Measurements from ENCODE around the gene ZG16B.

The ZG16B gene

DNA sequence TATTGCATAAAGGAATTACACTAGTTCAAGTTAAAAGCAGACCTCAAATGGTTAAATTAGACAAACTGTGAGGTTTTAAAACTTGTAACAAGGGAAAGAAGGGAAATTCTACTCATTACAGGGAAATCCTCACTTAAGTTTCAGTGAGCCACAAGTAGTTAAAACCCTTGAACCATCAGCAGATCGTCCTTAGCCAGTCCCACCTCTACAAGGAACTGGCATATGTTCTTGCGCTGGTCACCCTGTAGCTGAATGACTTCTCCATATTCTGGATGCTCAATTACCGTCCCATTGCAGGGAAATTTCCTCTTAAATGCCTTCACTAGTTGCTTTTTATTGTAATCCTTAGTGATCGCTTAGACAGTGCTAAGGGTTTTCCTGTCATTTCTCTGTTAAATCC lies 7.6 kb upstream of the ZG16B start:
- no peak overlapping the region for H3K4me3 ChIP-seq (ENCODE audit: low read depth, low read length)

- no peak overlapping the region for H3K4me3 ChIP-seq (ENCODE audit: low read depth, low read length)
Observed at GRCh38 chr16:2824626-2825025, 5.5 kb upstream of the ZG16B start.

DNA sequence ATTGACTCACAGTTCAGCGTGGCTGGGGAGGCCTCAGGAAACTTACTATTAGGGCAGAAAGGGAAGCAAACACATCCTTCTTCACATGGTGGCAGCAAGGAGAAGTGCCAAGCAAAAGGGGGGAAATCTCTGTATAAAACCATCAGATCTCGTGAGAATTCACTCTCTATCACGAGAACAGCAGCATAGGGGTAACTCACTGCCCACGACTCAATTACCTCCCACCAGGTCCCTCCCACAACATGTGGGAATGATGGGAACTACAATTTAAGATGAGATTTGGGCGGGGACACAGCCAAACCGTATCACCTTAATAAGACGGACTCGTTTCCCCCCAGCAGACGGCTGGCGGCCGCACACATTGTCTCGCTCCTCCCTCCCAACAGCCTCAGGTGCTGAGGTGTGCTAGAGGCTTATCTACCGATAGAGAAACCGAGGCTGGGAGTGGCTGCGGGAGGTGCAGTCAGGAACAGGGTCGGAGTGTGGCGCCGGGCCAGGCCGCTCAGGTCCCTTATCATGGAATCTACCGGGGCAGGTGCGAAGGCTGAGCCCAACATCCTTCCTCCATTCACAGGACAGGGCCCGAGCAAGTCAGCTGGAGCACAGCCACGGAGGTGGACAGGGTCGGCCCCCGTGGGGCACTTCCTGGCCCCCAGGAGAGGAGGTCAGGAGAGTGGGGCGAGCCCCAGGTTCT lies 4.9 kb upstream of the ZG16B start:
- H3K4me3 ChIP-seq (ENCODE audit: low read depth, low read length), result no peak overlapping the region

- no peak overlapping the region for H3K4me3 ChIP-seq (ENCODE audit: low read depth, low read length)
Observed at GRCh38 chr16:2825906-2826305, 4.2 kb upstream of the ZG16B start.

DNA sequence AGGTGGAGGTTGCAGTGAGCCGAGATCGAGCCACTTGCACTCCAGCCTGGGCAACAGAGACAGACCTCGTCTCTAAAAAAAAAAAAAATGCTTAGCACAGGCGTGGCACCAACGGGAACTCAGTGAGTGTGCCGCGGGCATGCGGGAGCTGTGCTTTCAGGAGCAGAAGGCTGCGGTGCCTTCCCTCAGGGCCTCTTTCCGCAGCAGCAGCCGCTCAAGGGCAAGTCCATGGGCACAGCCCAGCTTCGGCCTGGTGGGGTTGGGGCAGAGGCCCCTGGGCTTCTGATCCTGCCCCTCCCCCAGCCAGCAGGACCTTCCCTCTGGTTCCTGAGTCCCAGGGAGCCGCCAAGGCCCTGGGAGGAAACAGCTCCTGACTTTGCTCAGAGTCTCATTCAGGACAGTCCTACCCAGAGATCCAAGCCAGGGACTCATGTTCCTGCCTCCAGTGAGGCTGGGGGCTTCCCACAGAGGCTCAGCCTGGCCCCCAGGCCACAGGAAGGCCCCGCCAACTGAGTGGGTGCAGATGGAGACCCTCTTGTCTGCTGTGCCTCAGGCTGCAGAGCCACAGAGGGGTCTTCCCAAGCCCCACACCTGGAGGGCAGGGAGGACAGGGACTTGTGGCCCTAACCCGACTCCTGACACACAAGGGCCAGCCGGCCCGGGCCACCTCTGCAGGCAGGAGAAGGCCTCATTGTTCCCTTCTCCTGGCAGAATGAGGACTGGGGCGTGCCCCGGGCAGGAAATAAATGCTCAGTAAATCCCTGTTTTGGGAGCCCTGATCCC lies 3.3 kb upstream of the ZG16B start:
- no peak overlapping the region for H3K4me3 ChIP-seq (ENCODE audit: low read depth, low read length)

DNA sequence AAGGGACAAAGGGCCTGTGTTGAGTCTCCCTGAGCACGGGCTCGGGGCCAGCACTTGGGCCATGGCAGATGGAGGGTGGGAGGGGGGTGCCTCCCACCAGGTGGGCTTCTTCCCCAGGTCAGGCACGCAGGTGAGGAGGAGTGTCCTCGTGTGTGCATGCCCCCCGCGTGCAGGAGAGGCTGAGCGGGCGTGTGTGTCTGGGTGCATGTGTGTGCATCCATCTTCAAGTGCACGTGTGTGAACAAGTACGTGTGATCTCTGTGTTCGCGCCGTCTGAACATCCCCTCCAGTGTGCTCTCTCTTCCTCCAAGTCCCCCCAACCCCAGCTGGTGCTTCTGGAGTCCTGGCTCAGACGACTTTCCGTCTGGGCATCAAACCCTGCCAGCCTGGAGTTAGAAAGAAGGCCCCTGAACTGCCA lies 2.7 kb upstream of the ZG16B start:
- H3K4me3 ChIP-seq (ENCODE audit: low read depth, low read length), result no peak overlapping the region

DNA sequence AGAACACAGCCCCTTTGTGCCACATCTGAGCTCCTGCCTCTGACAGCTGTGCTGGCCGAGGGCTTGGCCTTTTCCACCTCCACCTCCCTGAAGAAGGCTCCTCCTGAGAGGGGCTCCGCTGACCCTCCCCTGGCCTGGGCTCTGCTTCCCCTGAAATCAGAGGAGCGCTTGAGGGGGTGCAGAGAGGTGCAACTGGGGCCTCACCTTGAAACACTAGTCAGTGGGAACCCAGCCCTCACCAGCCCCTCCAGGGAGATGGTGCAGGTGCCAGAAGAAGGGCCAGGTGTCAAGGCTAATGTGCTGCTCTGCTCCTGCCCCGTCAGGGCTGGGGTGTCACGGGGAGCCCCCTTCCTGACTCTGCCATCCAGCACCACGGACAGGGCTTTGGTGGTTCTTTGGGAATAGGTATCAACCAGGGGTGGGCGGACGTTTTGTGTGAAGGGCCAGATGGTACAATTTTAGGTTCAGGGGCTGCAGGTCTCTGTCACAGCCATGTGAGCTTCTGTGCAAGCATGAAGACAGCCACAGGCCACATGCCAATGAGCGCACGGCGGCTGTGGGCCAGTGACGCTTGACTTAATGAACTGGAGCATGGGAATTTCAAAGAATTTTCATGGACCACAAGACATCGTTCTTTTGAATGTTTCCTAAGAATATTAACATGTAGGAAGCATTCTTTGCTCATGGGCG lies 2.1 kb upstream of the ZG16B start:
- H3K4me3 ChIP-seq (ENCODE audit: low read depth, low read length), result no peak overlapping the region

- no peak overlapping the region for H3K4me3 ChIP-seq (ENCODE audit: low read depth, low read length)
Observed at GRCh38 chr16:2828521-2828840, 1.6 kb upstream of the ZG16B start.

- H3K4me3 ChIP-seq (ENCODE audit: low read depth, low read length), result no peak overlapping the region
Observed at GRCh38 chr16:2828876-2829430, 1.1 kb upstream of the ZG16B start.

GRCh38 chr16:2830355-2830695 lies 222 bp downstream of the ZG16B start:
- H3K4me3 ChIP-seq (ENCODE audit: low read depth, low read length), result no peak overlapping the region

GRCh38 chr16:2831203-2831602 lies 1.1 kb downstream of the ZG16B start:
- no peak overlapping the region for H3K4me3 ChIP-seq (ENCODE audit: low read depth, low read length)

DNA sequence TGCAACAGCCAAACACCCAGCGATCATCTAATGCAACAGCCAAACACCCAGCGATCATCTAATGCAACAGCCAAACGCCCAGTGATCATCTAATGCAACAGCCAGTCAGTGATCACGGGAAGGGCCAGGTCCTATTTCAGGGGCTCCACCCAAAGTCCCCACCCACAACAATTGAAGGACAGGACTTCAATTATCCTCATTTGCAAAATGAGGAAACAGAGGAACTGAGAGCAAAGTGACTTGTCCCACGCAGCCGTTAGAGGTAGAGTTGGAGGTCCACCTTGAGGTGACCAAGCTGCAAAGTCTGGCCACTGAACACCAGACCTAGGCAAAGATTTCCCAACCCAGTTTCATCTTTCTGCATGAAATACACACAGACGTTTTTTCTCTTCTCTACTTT lies 3.7 kb downstream of the ZG16B start:
- H3K4me3 ChIP-seq (ENCODE audit: low read depth, low read length), result no peak overlapping the region

DNA sequence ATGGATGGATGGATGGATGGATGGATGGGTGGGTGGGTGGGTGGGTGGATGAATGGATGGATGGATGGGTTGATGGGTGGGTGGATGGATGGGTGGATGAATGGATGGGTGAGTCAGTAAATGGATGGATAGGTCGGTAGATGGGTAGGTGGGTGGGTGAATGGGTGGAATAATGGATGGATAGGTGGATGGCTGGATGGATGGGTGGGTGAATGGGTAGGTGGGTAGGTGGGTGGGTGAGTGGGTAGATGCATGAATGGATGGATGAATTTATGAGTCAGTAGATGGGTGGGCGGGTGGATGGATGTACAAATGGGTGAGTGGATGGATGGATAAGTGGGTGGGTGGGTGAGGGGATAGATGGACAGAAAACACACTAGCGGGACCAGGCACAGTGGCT lies 4.9 kb downstream of the ZG16B start:
- H3K4me3 ChIP-seq (ENCODE audit: low read depth, low read length), result no peak overlapping the region

DNA sequence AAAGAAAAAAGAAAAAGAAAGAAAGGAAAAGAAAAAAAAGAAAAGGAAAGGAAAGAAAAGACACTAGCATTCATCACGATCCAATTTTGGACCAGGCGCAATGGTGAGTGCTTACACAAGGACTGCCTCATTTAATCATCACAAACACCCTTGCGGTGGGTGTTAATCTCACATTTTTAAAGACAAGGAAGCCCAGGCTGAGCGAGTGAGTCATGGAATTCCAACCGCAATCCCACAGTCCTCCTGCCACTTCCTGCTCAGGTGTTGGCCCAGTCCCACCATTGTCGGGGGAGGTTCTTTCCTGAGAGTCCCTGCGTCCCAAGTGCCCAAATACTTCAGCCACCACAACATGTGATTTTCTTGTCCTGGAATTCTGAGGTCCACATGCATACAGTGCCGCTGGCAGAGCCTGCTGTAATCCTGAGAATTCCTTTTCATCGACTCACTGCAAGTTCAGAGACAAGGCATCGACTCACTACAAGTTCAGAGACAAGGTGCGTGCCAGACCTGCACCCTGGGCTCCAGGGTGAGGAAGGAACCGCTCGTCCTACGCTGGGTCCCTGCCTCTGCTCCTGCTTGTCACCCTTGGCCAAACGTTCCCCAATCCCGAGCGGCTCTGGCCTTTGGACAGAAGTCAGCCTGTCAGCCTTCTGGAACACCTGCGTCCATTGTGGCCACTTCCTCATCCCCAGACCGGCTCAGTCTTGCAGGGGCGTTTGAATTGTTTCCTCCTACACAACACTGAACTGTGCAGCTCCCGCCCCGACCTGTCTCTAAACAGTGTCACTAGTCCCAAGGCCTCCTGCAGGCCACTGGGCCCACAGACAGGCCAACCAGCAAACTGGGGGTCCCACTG lies 5.8 kb downstream of the ZG16B start:
- no peak overlapping the region for H3K4me3 ChIP-seq (ENCODE audit: low read depth, low read length)

DNA sequence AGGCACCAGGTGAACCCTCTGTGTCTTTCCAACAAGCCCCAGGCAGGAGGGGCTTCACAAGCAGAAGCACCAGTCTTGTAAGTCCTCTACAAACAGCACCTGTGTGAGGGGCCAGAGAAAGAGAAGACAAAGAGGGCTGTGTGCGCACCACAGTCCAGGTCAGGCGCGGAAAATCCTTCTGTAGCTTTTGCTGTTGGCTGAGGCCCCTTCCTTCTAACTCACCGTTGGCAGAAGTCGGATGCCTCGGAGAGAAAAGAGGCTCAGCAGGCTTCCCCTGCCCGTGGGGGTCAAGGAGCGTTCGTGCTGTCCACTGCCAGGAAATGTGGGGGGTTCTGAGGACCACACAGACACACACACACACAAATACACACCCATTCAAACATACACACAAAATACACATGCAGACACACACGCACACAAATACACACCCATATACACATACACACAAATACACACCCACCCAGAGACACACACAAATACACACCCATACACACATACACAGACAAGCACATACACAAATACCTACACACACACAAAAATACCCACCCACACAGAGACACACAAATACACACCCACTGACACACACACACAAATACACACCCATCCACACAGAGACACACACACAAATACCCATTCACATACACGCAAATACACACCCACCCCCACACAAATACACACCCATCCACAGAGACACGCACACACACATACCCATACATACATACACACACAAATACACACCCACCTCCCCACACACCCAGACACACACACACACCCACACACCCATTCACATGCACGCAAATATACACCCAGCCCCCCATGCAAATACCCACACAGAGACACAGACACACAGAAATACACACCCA lies 6.8 kb downstream of the ZG16B start:
- no peak overlapping the region for H3K4me3 ChIP-seq (ENCODE audit: low read depth, low read length)

DNA sequence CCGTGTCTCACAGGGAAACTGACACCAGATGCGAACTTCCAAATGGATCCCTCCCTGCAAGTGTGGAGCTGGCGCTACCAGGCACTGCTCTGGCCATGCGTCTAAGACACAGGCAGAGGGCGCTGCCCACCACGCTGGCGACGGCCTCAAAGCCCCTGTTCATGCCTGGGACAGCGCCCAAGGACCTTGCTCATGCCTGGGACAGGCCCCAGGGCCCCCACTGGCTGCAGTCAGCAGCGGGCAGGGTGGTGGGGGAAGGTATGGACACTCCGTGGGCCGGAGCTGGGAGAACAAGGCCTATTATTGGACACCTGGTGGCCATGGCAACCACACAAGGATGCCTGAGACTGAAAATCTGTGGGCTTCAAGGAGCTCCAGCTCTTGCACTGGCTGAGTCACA lies 8.8 kb downstream of the ZG16B start:
- H3K4me3 ChIP-seq (ENCODE audit: low read depth, low read length), result no peak overlapping the region

DNA sequence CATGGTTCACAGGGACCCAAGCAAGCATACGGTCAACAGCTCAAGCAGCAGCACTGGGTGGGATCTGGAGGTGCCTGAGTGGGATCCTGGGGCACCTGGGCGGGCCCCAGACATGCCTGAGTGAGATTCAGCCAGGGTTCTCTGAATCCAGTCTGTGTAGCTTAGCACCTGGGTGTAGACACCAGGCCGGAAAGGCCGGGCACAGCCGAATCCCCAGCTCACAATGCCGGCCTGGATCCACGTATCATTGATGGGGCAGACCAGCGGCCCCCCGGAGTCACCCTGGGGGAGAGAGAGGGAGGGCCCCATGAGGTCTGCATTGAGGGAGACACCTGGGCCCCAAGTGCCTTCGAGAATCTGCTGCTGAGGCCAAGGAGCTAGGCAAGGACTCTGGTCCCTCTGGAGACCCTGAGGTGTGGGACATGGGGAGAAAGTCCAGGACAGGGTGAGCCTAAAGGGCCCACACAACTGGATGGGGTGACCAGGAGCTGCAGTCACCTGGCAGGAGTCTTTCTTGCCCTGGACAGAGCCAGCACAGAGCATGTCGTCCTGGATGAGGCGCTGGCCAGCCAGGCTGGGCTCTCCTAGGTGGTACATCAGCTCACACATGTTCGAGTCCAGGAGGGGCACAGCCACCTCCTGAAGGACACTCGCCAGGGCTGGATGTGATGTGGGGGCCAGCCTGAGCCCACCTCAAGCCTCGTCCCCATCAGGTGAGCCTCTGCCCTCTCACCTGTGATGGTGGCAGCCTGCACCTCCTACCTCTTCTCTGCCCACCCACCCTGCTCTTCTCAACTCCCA lies 9.7 kb downstream of the ZG16B start:
- H3K4me3 ChIP-seq (ENCODE audit: low read depth, low read length), result no peak overlapping the region

- no peak overlapping the region for H3K4me3 ChIP-seq (ENCODE audit: low read depth, low read length)
Observed at GRCh38 chr16:2840914-2841313, 10.8 kb downstream of the ZG16B start.

GRCh38 chr16:2841606-2842339 lies 11.7 kb downstream of the ZG16B start:
- no peak overlapping the region for H3K4me3 ChIP-seq (ENCODE audit: low read depth, low read length)
